ENCODE results near the gene AFAP1. TPM values are rescaled to one million over a fixed set of nuclear protein-coding genes. Genes with fewer than 3 reads are reported as not detected.

AFAP1 gene
- total RNA-seq, 4 donors from 2014 or later = 8.2 to 55.0 (median 28.9) TPM

DNA sequence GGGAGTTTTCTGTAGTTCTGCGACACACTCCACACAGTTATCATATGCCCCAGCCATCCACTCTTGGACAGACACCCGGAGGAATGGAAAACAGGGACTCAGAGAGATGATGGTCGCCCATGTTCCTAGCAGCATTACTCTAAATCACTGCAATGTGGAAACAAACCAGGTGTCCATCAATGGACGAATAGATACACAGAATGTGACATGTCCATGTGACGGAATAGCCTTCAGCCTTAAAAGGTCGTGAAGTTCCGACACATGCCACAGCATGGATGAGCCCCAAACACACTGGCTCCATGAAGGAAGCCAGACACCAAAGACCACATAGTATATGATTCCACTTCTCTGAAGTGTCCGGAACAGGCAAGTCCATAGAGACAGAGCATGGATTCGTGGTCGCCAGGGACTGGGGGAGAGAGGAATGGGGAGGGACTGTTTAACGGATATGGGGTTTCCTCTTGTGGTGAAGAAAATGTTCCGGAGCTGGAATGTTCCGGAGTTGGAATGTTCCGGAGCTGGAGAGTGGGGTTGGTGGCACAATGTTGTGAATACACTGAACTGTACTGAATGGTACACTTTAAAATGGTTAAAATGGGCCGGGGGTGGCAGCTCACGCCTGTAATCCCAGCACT lies 28.7 kb upstream of the AFAP1 start:
- H3K4me1 ChIP-seq = peaks cover 0 to 4% of the 10 kb centered on the region in 2 donors
- intact Hi-C loops (cut with DNase I; ENCODE audit: low total_unique reads) = no loop called here

DNA sequence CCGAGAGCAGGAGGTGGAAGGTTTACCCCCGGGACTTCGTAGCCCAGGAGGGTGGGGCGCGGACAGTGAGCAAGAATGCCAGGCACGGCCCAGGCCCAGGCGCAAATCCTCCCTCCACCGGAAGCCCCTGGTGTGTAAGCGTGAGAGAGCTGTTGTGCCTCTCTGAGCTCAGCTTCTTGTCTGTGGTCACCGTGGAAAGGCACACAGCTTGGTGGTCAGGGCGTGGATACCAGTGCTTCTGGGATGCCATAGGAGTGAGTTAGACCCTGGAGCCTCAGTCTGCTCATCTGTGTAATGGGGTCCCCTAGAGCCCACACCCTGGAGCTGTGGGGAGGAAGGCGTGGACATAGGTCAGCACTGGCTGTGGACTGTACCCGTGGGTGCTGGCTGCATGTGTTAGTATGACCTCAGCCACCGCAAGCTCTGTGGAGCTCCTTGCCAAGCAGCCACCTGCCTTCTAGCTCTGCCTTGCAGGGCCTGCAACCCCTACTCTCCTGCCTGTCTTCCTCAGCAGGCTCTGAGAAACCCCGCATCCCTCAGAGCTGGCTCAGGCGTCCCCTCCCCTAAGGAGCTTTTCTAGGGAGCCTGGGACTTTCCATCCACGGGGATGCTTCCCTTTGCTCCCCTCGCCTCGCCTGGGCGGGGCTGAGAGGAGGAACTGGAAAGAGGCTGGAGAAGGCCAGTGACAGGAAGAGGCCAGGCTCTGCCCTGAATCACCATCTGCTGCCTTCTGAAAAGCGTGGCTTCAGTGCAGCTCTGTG lies 28.0 kb upstream of the AFAP1 start:
- H3K9me3 ChIP-seq = no peaks in the 10 kb centered on the region
- H3K27ac ChIP-seq = peak overlapping the region in 1 of 2 donors; percentile 69
- H3K27me3 ChIP-seq = no peaks in the 10 kb centered on the region
- no peaks in the 10 kb centered on the region for H3K36me3 ChIP-seq
- H3K4me3 ChIP-seq = no peak overlapping the region
- intact Hi-C loops (cut with DNase I; ENCODE audit: low total_unique reads) = no loop called here
- H3K4me1 ChIP-seq = peaks cover 0 to 4% of the 10 kb centered on the region in 2 donors
- TF ChIP-seq, protein P1, sequence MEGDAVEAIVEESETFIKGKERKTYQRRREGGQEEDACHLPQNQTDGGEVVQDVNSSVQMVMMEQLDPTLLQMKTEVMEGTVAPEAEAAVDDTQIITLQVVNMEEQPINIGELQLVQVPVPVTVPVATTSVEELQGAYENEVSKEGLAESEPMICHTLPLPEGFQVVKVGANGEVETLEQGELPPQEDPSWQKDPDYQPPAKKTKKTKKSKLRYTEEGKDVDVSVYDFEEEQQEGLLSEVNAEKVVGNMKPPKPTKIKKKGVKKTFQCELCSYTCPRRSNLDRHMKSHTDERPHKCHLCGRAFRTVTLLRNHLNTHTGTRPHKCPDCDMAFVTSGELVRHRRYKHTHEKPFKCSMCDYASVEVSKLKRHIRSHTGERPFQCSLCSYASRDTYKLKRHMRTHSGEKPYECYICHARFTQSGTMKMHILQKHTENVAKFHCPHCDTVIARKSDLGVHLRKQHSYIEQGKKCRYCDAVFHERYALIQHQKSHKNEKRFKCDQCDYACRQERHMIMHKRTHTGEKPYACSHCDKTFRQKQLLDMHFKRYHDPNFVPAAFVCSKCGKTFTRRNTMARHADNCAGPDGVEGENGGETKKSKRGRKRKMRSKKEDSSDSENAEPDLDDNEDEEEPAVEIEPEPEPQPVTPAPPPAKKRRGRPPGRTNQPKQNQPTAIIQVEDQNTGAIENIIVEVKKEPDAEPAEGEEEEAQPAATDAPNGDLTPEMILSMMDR (IDR thresholded peaks at IDR 0.05) = no peak
- no peak for TF ChIP-seq POLR2A (IDR thresholded peaks at IDR 0.05)
- DNase-seq = no peak

More for the DNA sequence above, 28.7 kb upstream of the AFAP1 start:
- peak overlapping the region; percentile 69 to 78 for H3K27ac ChIP-seq
- no peaks in the 10 kb centered on the region for H3K9me3 ChIP-seq
- peak in 1 of 2 donors; percentile 43 for DNase-seq
- TF ChIP-seq POLR2A (IDR thresholded peaks at IDR 0.05) = no peak
- TF ChIP-seq, protein P1 (IDR thresholded peaks at IDR 0.05) = no peak
- no peaks in the 10 kb centered on the region for H3K36me3 ChIP-seq
- H3K4me3 ChIP-seq = no peak overlapping the region
- no peaks in the 10 kb centered on the region for H3K27me3 ChIP-seq

DNA sequence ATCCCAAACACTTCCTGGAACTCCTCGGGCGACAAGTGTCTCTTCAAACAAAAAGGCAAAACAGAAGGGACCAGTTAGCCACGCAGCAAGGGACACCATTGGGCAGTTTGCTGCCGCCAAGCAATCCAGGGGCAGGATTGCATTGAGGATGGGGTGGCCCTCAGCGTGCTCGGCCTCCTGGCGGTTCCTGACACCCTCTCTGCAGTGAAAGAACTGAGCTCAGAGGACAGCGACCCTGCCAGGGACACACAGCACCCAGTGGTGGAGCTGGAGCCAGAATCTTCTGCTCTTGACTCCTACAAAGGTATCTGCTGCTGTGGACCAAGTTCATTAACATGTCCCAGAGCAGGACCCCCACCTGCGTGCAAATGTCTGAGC lies 27.4 kb upstream of the AFAP1 start:
- Histone ChIP-seq H3K36me3 (no peaks in the 10 kb centered on the region), H3K4me3 (no peak overlapping the region), H3K9me3 (no peaks in the 10 kb centered on the region), H3K27me3 (no peaks in the 10 kb centered on the region), H3K27ac (no peak overlapping the region), H3K4me1 (peaks cover 0 to 4% of the 10 kb centered on the region in 2 donors)
- intact Hi-C loops (cut with DNase I; ENCODE audit: low total_unique reads) = no loop called here
- TF ChIP-seq, protein P1 (IDR thresholded peaks at IDR 0.05) = no peak
- TF ChIP-seq POLR2A (IDR thresholded peaks at IDR 0.05) = no peak
- DNase-seq = no peak

DNA sequence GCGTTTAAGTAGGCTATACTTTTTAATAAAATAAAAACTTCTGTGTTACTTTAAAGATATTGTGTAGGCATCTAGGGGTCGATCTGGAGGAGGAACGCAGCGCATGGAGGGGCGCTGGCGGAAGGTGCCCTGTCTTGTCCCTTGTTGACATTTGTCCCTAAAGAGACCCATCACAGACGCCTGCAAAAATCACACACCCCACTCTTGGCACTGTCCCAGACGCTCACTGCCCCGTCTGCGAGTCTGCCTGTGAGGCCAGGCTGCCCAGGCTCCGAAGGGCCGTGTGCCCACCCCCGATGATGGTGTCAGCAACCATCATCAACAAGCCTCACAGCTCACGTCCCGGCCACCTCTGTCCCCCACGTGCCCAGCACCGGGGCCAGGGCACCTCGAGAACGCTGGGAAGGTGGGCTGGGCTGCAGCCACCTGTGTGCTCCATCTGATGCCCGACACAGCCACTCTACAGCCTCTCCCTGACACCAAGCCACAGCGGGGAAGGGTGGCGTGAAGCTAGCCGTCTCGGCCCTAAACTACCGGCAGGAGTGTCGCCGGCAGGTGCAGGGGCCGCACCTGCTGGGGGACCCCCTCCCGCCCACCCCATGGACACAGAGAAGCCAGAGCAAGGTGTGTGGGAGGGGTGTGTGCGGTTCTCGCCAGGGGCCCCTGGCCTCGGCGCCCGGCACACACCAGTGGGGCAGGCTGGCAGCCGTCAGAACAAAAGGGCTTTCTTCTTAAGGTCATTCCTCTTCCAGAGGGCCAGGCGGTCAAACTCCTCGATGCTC lies 26.8 kb upstream of the AFAP1 start:
- DNase-seq = no peak
- intact Hi-C loops (cut with DNase I; ENCODE audit: low total_unique reads) = no loop called here
- H3K27me3 ChIP-seq = no peaks in the 10 kb centered on the region

More for the DNA sequence above, 26.8 kb upstream of the AFAP1 start:
- H3K4me3 ChIP-seq = no peak overlapping the region
- H3K36me3 ChIP-seq = no peaks in the 10 kb centered on the region
- no peak overlapping the region for H3K27ac ChIP-seq
- H3K4me1 ChIP-seq = peaks cover 0 to 8% of the 10 kb centered on the region in 2 donors
- H3K9me3 ChIP-seq = no peaks in the 10 kb centered on the region
- TF ChIP-seq, protein P1 (IDR thresholded peaks at IDR 0.05) = no peak
- no peak for TF ChIP-seq POLR2A (IDR thresholded peaks at IDR 0.05)

Data from uterus (tissue), 4 donors.